PC-9 (cell line): ENCODE measurements around the gene MRPS25. TPM values are rescaled to one million over a fixed set of nuclear protein-coding genes. Genes with fewer than 3 reads are reported as not detected.

Experiments used
- BruUV-seq: library from RNA; stranded (reverse); fragments of 400-500 nt; replicated peaks from 2 replicates; lab custom pipeline; 2021; lab: Mats Ljungman, UMichigan
- CTCF ChIA-PET: fragments of 300-600 bp; sonication (Branson Sonifier 250); formaldehyde crosslinking; loops from one replicate; lab custom pipeline; 2022; ENCODE audit warnings: antibody characterized with exemption; lab: Charles Lee
- POLR2A ChIA-PET: fragments of 300-600 bp; sonication (Branson Sonifier 250); formaldehyde crosslinking; loops from one replicate; lab custom pipeline; 2022; ENCODE audit warnings: antibody characterized with exemption; ENCODE audit not compliant: unreplicated experiment; lab: Charles Lee
- DNase-seq, 2 experiments: peaks; one replicate each; pipeline versions ENCODE4 v3.0.0 to v3.0.0-alpha.2; 2015 to 2022; ENCODE audit warnings: mixed read lengths in 1 of 2
- H2AFZ ChIP-seq: fragments of 200-600 bp; sonication (generic); 2 replicates; pipeline ENCODE4 v1.8.1; 2017; ENCODE audit warnings: antibody characterized with exemption
- H3F3A ChIP-seq: fragments of 200-600 bp; sonication (generic); 2 replicates; pipeline ENCODE4 v1.8.1; 2017; ENCODE audit warnings: antibody characterized with exemption, mild to moderate bottlenecking, low read depth; ENCODE audit not compliant: insufficient read depth
- H3K27ac ChIP-seq: fragments of 200-600 bp; sonication (generic); 2 replicates; pipeline ENCODE4 v1.6.1; 2016; ENCODE audit warnings: mixed run types
- H3K27me3 ChIP-seq: fragments of 200-600 bp; sonication (generic); 2 replicates; pipeline ENCODE4 v1.6.1; 2016; ENCODE audit warnings: low read depth, mixed run types; ENCODE audit not compliant: insufficient read depth
- H3K36me3 ChIP-seq: fragments of 200-600 bp; sonication (generic); 2 replicates; pipeline ENCODE4 v1.6.1; 2016; ENCODE audit warnings: low read depth, mixed run types
- H3K4me1 ChIP-seq: fragments of 200-600 bp; sonication (generic); replicated peaks from 2 replicates; pipeline ENCODE4 v1.6.1; 2016; ENCODE audit warnings: mixed run types; ENCODE audit not compliant: insufficient read depth
- H3K4me2 ChIP-seq: fragments of 200-600 bp; sonication (generic); 2 replicates; pipeline ENCODE4 v1.6.1; 2017; ENCODE audit warnings: mixed run types
- H3K4me3 ChIP-seq: fragments of 200-600 bp; sonication (generic); 2 replicates; pipeline ENCODE4 v1.6.1; 2016; ENCODE audit warnings: mixed run types
- H3K79me2 ChIP-seq: fragments of 200-600 bp; sonication (generic); 2 replicates; pipeline ENCODE4 v1.6.1; 2017; ENCODE audit warnings: low read depth, mixed run types
- H3K9me2 ChIP-seq: fragments of 200-600 bp; sonication (generic); 2 replicates; pipeline ENCODE4 v1.8.1; 2017; ENCODE audit warnings: mild to moderate bottlenecking; ENCODE audit not compliant: insufficient read depth
- H3K9me3 ChIP-seq: fragments of 200-600 bp; sonication (generic); 2 replicates; pipeline ENCODE4 v1.8.1; 2016; ENCODE audit warnings: low read depth; ENCODE audit not compliant: insufficient read depth
- H4K20me1 ChIP-seq: fragments of 200-600 bp; sonication (generic); 2 replicates; pipeline ENCODE4 v1.8.1; 2017; ENCODE audit not compliant: insufficient read depth
- EZH2 ChIP-seq: fragments of 200-600 bp; sonication (generic); IDR thresholded peaks from 2 replicates; pipeline ENCODE4 v1.8.0; 2017; ENCODE audit warnings: antibody characterized with exemption, low read depth
- intact Hi-C: fragments of 100-400 bp; cut with micrococcal nuclease; formaldehyde crosslinking; loops from one replicate; pipeline ENCODE4 v1.10.0; 2022; ENCODE audit not compliant: unreplicated experiment
- total RNA-seq: library from RNA; stranded (reverse); gene quantifications from 2 replicates; pipeline ENCODE4 v1.2.3, GENCODE V29; 2021
- TF ChIP-seq, protein P1 (sequence below): fragments of 200-600 bp; sonication (generic); conservative IDR thresholded peaks from 2 replicates; pipeline ENCODE4 v1.6.1; 2017; ENCODE audit warnings: mixed run types, antibody characterized with exemption, mild to moderate bottlenecking, moderate library complexity

MRPS25 gene
- total RNA-seq, 1 experiment from 2014 or later = 47.8 TPM

DNA sequence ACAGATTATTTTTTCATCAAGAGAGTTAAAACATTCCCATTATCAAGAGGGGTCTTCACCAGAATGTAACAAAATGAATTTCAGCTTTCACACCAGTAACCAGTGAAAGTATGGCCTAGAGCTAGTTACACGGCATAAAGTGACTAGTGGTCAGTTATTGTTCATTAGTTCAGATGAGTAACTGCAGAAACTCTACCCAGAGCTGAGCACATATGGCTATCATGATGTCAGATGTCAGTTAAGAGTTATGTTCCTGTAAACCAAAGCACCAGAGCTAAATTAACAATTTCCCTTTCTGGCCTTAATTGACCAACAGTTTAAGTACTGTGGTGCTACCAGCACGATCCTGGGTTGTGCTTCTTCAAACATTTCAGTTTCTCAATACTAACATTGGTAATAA, 6.6 kb upstream of the MRPS25 start:
- Histone ChIP-seq H3K27me3 (no peaks in the 10 kb centered on the region), H4K20me1 (0 out of 2 replicates have a peak, but pooled peaks cover 4% of the 10 kb centered on the region), H3K4me2 (no peak overlapping the region), H3K79me2 (no peaks in the 10 kb centered on the region), H3K9me3 (no peaks in the 10 kb centered on the region), H3F3A (peaks cover 2% of the 10 kb centered on the region; the same call in 1 of the 2 replicates), H2AFZ (no peak overlapping the region), H3K4me3 (no peak overlapping the region), H3K9me2 (no peaks in the 10 kb centered on the region), H3K4me1 (no peaks in the 10 kb centered on the region), H3K27ac (no peak overlapping the region), H3K36me3 (peaks cover 10% of the 10 kb centered on the region)
- intact Hi-C loops = no loop called here
- BruUV-seq = no TSS peak
- ChIA-PET CTCF (no interaction called here), POLR2A (interaction anchor here (0.9 kb wide), 1 partner anchor 125 kb away, joined by 3 read pairs; no protein-coding TSS in a partner anchor)
- DNase-seq = no peak
- no peak for TF ChIP-seq EZH2
- TF ChIP-seq, protein P1, sequence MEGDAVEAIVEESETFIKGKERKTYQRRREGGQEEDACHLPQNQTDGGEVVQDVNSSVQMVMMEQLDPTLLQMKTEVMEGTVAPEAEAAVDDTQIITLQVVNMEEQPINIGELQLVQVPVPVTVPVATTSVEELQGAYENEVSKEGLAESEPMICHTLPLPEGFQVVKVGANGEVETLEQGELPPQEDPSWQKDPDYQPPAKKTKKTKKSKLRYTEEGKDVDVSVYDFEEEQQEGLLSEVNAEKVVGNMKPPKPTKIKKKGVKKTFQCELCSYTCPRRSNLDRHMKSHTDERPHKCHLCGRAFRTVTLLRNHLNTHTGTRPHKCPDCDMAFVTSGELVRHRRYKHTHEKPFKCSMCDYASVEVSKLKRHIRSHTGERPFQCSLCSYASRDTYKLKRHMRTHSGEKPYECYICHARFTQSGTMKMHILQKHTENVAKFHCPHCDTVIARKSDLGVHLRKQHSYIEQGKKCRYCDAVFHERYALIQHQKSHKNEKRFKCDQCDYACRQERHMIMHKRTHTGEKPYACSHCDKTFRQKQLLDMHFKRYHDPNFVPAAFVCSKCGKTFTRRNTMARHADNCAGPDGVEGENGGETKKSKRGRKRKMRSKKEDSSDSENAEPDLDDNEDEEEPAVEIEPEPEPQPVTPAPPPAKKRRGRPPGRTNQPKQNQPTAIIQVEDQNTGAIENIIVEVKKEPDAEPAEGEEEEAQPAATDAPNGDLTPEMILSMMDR = no peak

DNA sequence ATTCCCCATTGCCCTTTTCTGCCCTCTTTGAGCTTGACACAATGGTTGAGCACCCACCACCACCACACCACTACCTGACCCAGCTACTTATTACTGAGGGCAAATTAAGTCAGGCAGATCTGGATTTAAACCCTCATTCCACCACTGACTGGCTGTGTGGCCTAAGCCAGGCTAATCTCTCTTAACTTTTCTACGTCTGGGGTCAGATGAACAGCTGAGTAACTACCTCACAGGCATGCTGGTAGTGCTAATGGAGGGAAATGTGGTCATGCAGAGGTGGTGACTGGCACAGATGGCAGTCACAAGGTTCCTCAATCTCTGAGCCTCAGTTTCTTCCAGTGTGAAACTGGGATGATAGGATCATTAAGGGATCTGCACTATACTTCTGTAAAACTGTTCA, 4.3 kb upstream of the MRPS25 start:
- Histone ChIP-seq H3K27me3 (no peaks in the 10 kb centered on the region), H3K9me3 (no peaks in the 10 kb centered on the region), H3K79me2 (peaks cover 7% of the 10 kb centered on the region), H3F3A (peaks cover 6% of the 10 kb centered on the region; the same call in 1 of the 2 replicates), H3K27ac (no peak overlapping the region), H3K4me3 (no peak overlapping the region), H3K4me1 (0 out of 2 replicates have a peak, but pooled peaks cover 6% of the 10 kb centered on the region), H2AFZ (no peak overlapping the region), H3K9me2 (no peaks in the 10 kb centered on the region; the same call in 1 of the 2 replicates), H4K20me1 (0 out of 2 replicates have a peak, but pooled peaks cover 4% of the 10 kb centered on the region), H3K4me2 (no peak overlapping the region), H3K36me3 (no peaks in the 10 kb centered on the region; the same call in 1 of the 2 replicates)
- POLR2A ChIA-PET = no interaction called here
- intact Hi-C loops = loop anchor here (5.0 kb wide), 1 partner anchor 122 kb away; the partner anchor contains the start of gene NR2C2
- BruUV-seq = no TSS peak
- CTCF ChIA-PET = no interaction called here
- no peak for TF ChIP-seq EZH2
- TF ChIP-seq, protein P1 = no peak
- no peak for DNase-seq

DNA sequence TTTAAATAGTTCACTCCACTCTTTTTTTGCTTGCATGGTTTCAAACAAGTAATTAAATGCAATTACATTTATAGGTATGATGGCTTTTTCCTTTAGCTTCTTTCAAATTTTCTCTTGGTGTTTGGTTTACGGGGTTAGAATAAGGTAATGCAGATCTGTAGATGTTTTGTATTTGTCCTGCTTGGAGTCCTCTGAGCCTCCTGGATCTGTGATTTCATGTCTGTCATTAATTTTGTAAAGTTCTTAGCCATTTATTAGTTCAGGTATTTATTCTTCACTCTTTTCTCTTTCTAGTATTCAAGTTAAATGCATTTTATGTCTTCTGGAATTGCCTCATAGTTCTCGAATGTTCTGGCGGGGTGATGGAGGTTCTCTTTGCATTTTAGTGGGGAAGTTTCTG, 1.4 kb upstream of the MRPS25 start:
- Histone ChIP-seq H3F3A (peaks cover 6% of the 10 kb centered on the region; the same call in 1 of the 2 replicates), H3K36me3 (no peaks in the 10 kb centered on the region; the same call in 1 of the 2 replicates), H3K79me2 (peaks cover 24% of the 10 kb centered on the region), H3K9me2 (no peaks in the 10 kb centered on the region; the same call in 1 of the 2 replicates), H3K4me3 (no peak overlapping the region), H3K9me3 (no peaks in the 10 kb centered on the region), H2AFZ (no peak overlapping the region), H4K20me1 (peaks cover 6% of the 10 kb centered on the region; the same call in 1 of the 2 replicates), H3K4me1 (peaks cover 18% of the 10 kb centered on the region), H3K27ac (no peak overlapping the region), H3K27me3 (no peaks in the 10 kb centered on the region), H3K4me2 (no peak overlapping the region)
- DNase-seq = no peak
- ChIA-PET POLR2A (no interaction called here), CTCF (no interaction called here)
- TF ChIP-seq, protein P1 = no peak
- TF ChIP-seq EZH2 = no peak
- intact Hi-C loops = loop anchor here (5.0 kb wide), 1 partner anchor 119 kb away; the partner anchor contains the start of gene NR2C2
- BruUV-seq = no TSS peak
